H1 (cell line): ENCODE results near the gene VIPR2. TPM values are rescaled to one million over a fixed set of nuclear protein-coding genes. Genes with fewer than 3 reads are reported as not detected.
A peak's percentile ranks its signal among the peaks of the same experiment; 100 is the strongest.

Experiments used
- CTCF ChIA-PET: fragments of 300-600 bp; sonication (Branson Sonifier 250); formaldehyde crosslinking; loops from one replicate; lab custom pipeline; 2021; ENCODE audit not compliant: partially characterized antibody; lab: Charles Lee
- POLR2A ChIA-PET: fragments of 300-600 bp; sonication (Branson Sonifier 250); formaldehyde crosslinking; loops from one replicate; lab custom pipeline; 2021; ENCODE audit warnings: inconsistent platforms; ENCODE audit not compliant: partially characterized antibody; lab: Charles Lee
- DNase-seq, 2 experiments: peaks; one replicate each; pipeline versions ENCODE4 v3.0.0 to v3.0.0-alpha.2; 2010 to 2022; ENCODE audit warnings: low spot score in 2 of 2, low read depth in 1 of 2, mixed read lengths in 1 of 2
- FAIRE-seq: peaks from 2 replicates; lab custom pipeline; 2011; peaks lifted over from hg19 to GRCh38; lab: Jason Lieb, UNC
- H2AFZ ChIP-seq: 2 replicates; pipeline ENCODE4 v1.8.1; 2012; ENCODE audit warnings: low read length, inconsistent platforms
- H2AK5ac ChIP-seq: 2 replicates; pipeline ENCODE4 v1.6.1; 2013; ENCODE audit warnings: low read depth, low read length
- H2BK120ac ChIP-seq: replicated peaks from 2 replicates; pipeline ENCODE3; 2013; ENCODE audit warnings: low read depth, low read length, inconsistent platforms
- H2BK12ac ChIP-seq: 2 replicates; pipeline ENCODE4 v1.6.1; 2013; ENCODE audit warnings: low read depth, low read length
- H2BK15ac ChIP-seq: 2 replicates; pipeline ENCODE4 v1.6.1; 2013; ENCODE audit warnings: low read length
- H2BK20ac ChIP-seq: 2 replicates; pipeline ENCODE4 v1.6.1; 2013; ENCODE audit warnings: low read length
- H2BK5ac ChIP-seq: 2 replicates; pipeline ENCODE4 v1.6.1; 2013; ENCODE audit warnings: low read depth, low read length
- H3K14ac ChIP-seq: 2 replicates; pipeline ENCODE4 v1.6.1; 2013; ENCODE audit warnings: inconsistent platforms; ENCODE audit not compliant: insufficient read length
- H3K18ac ChIP-seq: 2 replicates; pipeline ENCODE4 v1.6.1; 2013; ENCODE audit warnings: low read length; ENCODE audit errors: extremely low read depth
- H3K23ac ChIP-seq: 2 replicates; pipeline ENCODE4 v1.6.1; 2013; ENCODE audit warnings: inconsistent platforms; ENCODE audit not compliant: insufficient read length
- H3K23me2 ChIP-seq: 2 replicates; pipeline ENCODE4 v1.6.1; 2013; ENCODE audit warnings: low read depth, low read length
- H3K27ac ChIP-seq: 2 replicates; pipeline ENCODE4 v1.6.1; 2011; ENCODE audit warnings: low read depth, low read length, inconsistent platforms
- H3K27me3 ChIP-seq, 4 experiments: replicated peaks in 1 of 4; 1 replicate in 1 of 4; 2 replicates in 3 of 4; pipeline versions ENCODE4 v1.6.1 to v1.8.1; 2011 to 2013; ENCODE audit warnings: low read length in 3 of 4, mild to moderate bottlenecking in 3 of 4, inconsistent platforms in 2 of 4, mixed read lengths in 2 of 4, moderate library complexity in 1 of 4; ENCODE audit not compliant: control insufficient read depth in 3 of 4, insufficient read depth in 3 of 4; ENCODE audit errors: extremely low read depth in 1 of 4
- H3K36me3 ChIP-seq, 4 experiments: 2 replicates each; pipeline versions ENCODE4 v1.6.1 to v1.8.1; 2011 to 2013; ENCODE audit warnings: mild to moderate bottlenecking in 4 of 4, low read length in 3 of 4, moderate library complexity in 2 of 4, control low read depth in 1 of 4, inconsistent platforms in 1 of 4; ENCODE audit not compliant: insufficient read depth in 4 of 4, control insufficient read depth in 2 of 4
- H3K4ac ChIP-seq: replicated peaks from 2 replicates; pipeline ENCODE3; 2013; ENCODE audit warnings: low read length, low read depth, mixed read lengths, inconsistent platforms; ENCODE audit not compliant: insufficient read length
- H3K4me1 ChIP-seq, 4 experiments: replicated peaks in 1 of 4; 1 replicate in 1 of 4; 2 replicates in 3 of 4; pipeline versions ENCODE4 v1.6.1 to v1.8.1; 2011 to 2013; ENCODE audit warnings: low read length in 3 of 4, inconsistent platforms in 2 of 4, mixed read lengths in 1 of 4; ENCODE audit not compliant: insufficient read depth in 4 of 4, control insufficient read depth in 3 of 4
- H3K4me2 ChIP-seq, 2 experiments: 2 replicates each; pipeline versions ENCODE4 v1.6.1 to v1.8.1; 2011 to 2013; ENCODE audit warnings: low read depth in 2 of 2, low read length in 2 of 2, control low read depth in 1 of 2, inconsistent platforms in 1 of 2, mild to moderate bottlenecking in 1 of 2; ENCODE audit not compliant: insufficient read depth in 1 of 2
- H3K4me3 ChIP-seq, 4 experiments: fragments of 200-600, 300-600 bp in 1 of 4; sonication (generic), shearing (Covaris generic), sonication (Bioruptor Twin) in 1 of 4; 2 replicates each; pipeline versions ENCODE4 v1.5.1 to v1.8.1; 2011 to 2016; ENCODE audit warnings: low read length in 4 of 4, low read depth in 3 of 4, control low read depth in 2 of 4, inconsistent platforms in 2 of 4, mild to moderate bottlenecking in 2 of 4, mixed read lengths in 1 of 4, moderate library complexity in 1 of 4; ENCODE audit not compliant: insufficient read depth in 2 of 4; ENCODE audit errors: extremely low read depth in 1 of 4
- H3K56ac ChIP-seq: replicated peaks from 2 replicates; pipeline ENCODE3; 2013; ENCODE audit warnings: low read depth, mild to moderate bottlenecking, mixed read lengths, low read length, inconsistent platforms; ENCODE audit not compliant: insufficient read length
- H3K79me1 ChIP-seq: 2 replicates; pipeline ENCODE4 v1.6.1; 2013; ENCODE audit warnings: low read depth, low read length, control low read depth
- H3K79me2 ChIP-seq, 2 experiments: 2 replicates each; pipeline versions ENCODE4 v1.6.1 to v1.8.1; 2012 to 2013; ENCODE audit warnings: low read length in 2 of 2, mild to moderate bottlenecking in 2 of 2, inconsistent platforms in 1 of 2; ENCODE audit not compliant: insufficient read depth in 2 of 2, control insufficient read depth in 1 of 2
- H3K9ac ChIP-seq, 4 experiments: replicated peaks in 1 of 4; 1 replicate in 1 of 4; 2 replicates in 3 of 4; pipeline versions ENCODE4 v1.6.1 to v1.8.1; 2011 to 2013; ENCODE audit warnings: low read depth in 3 of 4, low read length in 3 of 4, control low read depth in 2 of 4, mild to moderate bottlenecking in 2 of 4, moderate library complexity in 2 of 4, inconsistent platforms in 1 of 4; ENCODE audit errors: extremely low read depth in 1 of 4
- H3K9me3 ChIP-seq, 2 experiments: 2 replicates each; pipeline versions ENCODE4 v1.6.1 to v1.8.1; 2012 to 2013; ENCODE audit warnings: mild to moderate bottlenecking in 2 of 2, moderate library complexity in 2 of 2, control low read depth in 1 of 2, inconsistent platforms in 1 of 2, low read depth in 1 of 2, low read length in 1 of 2, mixed read lengths in 1 of 2; ENCODE audit not compliant: insufficient read depth in 2 of 2
- H4K20me1 ChIP-seq, 2 experiments: replicated peaks in 1 of 2; 2 replicates each; pipeline versions ENCODE3 to v1.8.1; 2011 to 2013; ENCODE audit warnings: inconsistent platforms in 2 of 2, low read length in 2 of 2, mild to moderate bottlenecking in 1 of 2; ENCODE audit not compliant: insufficient read depth in 2 of 2, control insufficient read depth in 1 of 2
- H4K5ac ChIP-seq: 2 replicates; pipeline ENCODE4 v1.6.1; 2013; ENCODE audit warnings: low read length, low read depth, mixed read lengths, inconsistent platforms; ENCODE audit not compliant: insufficient read length
- H4K8ac ChIP-seq: 2 replicates; pipeline ENCODE4 v1.8.0; 2013; ENCODE audit warnings: mild to moderate bottlenecking, moderate library complexity, low read length, inconsistent platforms; ENCODE audit not compliant: insufficient read depth; ENCODE audit errors: extremely low read depth
- H4K91ac ChIP-seq: replicated peaks from 2 replicates; pipeline ENCODE3; 2013; ENCODE audit warnings: low read length, mixed read lengths, inconsistent platforms; ENCODE audit not compliant: insufficient read length
- CEBPB ChIP-seq: IDR thresholded peaks from 2 replicates; pipeline ENCODE4 v1.6.1; 2012; ENCODE audit warnings: low read depth, low read length
- EGR1 ChIP-seq: IDR thresholded peaks from 2 replicates; pipeline ENCODE4 v1.6.1; 2011; ENCODE audit warnings: low read depth, low read length, borderline replicate concordance
- GABPA ChIP-seq: IDR thresholded peaks from 2 replicates; pipeline ENCODE4 v1.6.1; 2011; ENCODE audit warnings: mild to moderate bottlenecking, low read length, moderate library complexity, borderline replicate concordance; ENCODE audit not compliant: insufficient read depth
- SAP30 ChIP-seq: fragments of 300-600 bp; sonication (generic); IDR thresholded peaks from 2 replicates; pipeline ENCODE4 v1.7.1; 2012; ENCODE audit warnings: low read length, moderate library complexity, mild to moderate bottlenecking, inconsistent platforms; ENCODE audit not compliant: insufficient read depth, insufficient replicate concordance
- TAF7 ChIP-seq: optimal IDR thresholded peaks from 2 replicates; pipeline ENCODE3; 2011; ENCODE audit warnings: low read depth, mild to moderate bottlenecking, inconsistent platforms, low read length, moderate library complexity, borderline replicate concordance
- TBP ChIP-seq: IDR thresholded peaks from 2 replicates; pipeline ENCODE4 v1.6.1; 2011; ENCODE audit warnings: low read depth, low read length, improper control_type of control experiment
- TCF12 ChIP-seq: IDR thresholded peaks from 2 replicates; pipeline ENCODE4 v1.6.1; 2011; ENCODE audit warnings: low read depth, mild to moderate bottlenecking, low read length
- TEAD4 ChIP-seq: IDR thresholded peaks from 2 replicates; pipeline ENCODE4 v1.6.1; 2012; ENCODE audit warnings: low read depth, low read length, inconsistent platforms, mixed read lengths
- YY1 ChIP-seq: IDR thresholded peaks from 2 replicates; pipeline ENCODE4 v1.6.1; 2011; ENCODE audit warnings: low read depth, mild to moderate bottlenecking, low read length
- WGBS, 2 experiments: shearing (Covaris generic) in 1 of 2; methylation state at CpG; one replicate each; pipeline versions ENCODE4 v1.1.6 to v1.1.7; 2013 to 2015; ENCODE audit warnings: low lambda C conversion rate in 2 of 2, mixed read lengths in 2 of 2, inconsistent platforms in 1 of 2, low coverage in 1 of 2, missing lambda C conversion rate in 1 of 2; ENCODE audit not compliant: insufficient replicate concordance in 2 of 2, insufficient coverage in 1 of 2, insufficient read length in 1 of 2; ENCODE audit errors: extremely low coverage in 1 of 2, missing lambda C conversion rate in 1 of 2; 5-methylcytosine and 5-hydroxymethylcytosine counted together
- polyA plus RNA-seq, 7 experiments: library from polyadenylated mRNA; depleted of rRNA in 3 of 7; stranded (reverse) in 5 of 7; unstranded in 2 of 7; fragments of >200 nt in 5 of 7; fragments of 200-250 nt in 2 of 7; gene quantifications; 1 replicate in 5 of 7; 2 replicates in 1 of 7; 4 replicates in 1 of 7; pipeline versions ENCODE4 v1.2.1 to v1.2.3, GENCODE V29; 2011 to 2013; ENCODE audit warnings: missing spikeins in 2 of 7, mixed read lengths in 2 of 7
- total RNA-seq: library from RNA; stranded (reverse); fragmentation: NEBNext Ultra II Directional; extraction: Animal tissue kit (Norgen Biotek cat#: 25700); gene quantifications from 2 replicates; pipeline ENCODE4 v1.2.1, GENCODE V29; 2021
- TF ChIP-seq, protein P1 (sequence below): IDR thresholded peaks from 2 replicates; pipeline ENCODE4 v1.6.1; 2012; ENCODE audit warnings: inconsistent platforms
- TF ChIP-seq, protein P2 (sequence below): IDR thresholded peaks from 2 replicates; pipeline ENCODE4 v1.6.1; 2011; ENCODE audit warnings: low read depth, mild to moderate bottlenecking, low read length; ENCODE audit not compliant: insufficient read depth

VIPR2 gene
- total and polyA plus RNA-seq, 2 of the 8 experiments (the other 6 are each of a cell fraction or from before 2014, with no cell fraction given): 2.4 to 6.3 TPM

DNA sequence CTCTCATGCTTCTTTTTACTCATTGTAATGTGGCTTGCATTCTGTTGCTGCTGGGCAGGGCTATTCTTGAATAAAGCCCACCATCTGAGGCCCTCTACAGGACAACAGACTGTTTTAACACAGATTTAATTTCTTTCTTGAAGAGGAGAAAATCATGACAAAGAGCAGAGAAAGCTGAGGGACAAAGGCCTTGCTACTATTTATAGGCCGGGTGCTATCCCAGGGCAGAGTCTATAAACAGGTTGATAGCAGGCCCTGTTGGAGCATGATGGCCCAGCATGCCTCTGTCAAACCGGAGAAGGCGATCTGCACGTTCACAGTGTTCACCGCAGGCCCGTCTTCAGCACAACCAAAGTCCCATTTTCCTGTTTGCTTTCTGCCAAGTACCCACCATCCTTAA, 3.0 kb downstream of the VIPR2 start:
- Histone ChIP-seq H4K5ac (no peak overlapping the region), H3K23ac (no peak overlapping the region), H2BK15ac (no peak overlapping the region), H4K8ac (no peak overlapping the region), H3K4ac (no peak overlapping the region), H4K20me1 (no peaks in the 10 kb centered on the region), H3K4me2 (peak overlapping the region; percentile 34 to 93; a peak in 3 of 4 replicates), H3K27ac (no peak overlapping the region), H3K27me3 (peaks cover 13 to 33% (median 24%) of the 10 kb centered on the region in 4 experiments), H2AK5ac (no peak overlapping the region), H3K79me2 (no peaks in the 10 kb centered on the region), H3K56ac (no peak overlapping the region), H2AFZ (no peak overlapping the region), H3K36me3 (peaks cover 0 to 17% (median 1%) of the 10 kb centered on the region in 4 experiments; a peak in 4 of 8 replicates), H3K9me3 (peaks cover 0 to 3% of the 10 kb centered on the region in 2 experiments; a peak in 1 of 4 replicates), H3K18ac (no peak overlapping the region), H3K9ac (no peak overlapping the region), H3K79me1 (no peaks in the 10 kb centered on the region), H4K91ac (no peak overlapping the region), H3K4me3 (peak overlapping the region in 2 of 4 experiments; percentile 5 to 79; a peak in 3 of 8 replicates), H3K14ac (no peak overlapping the region), H2BK120ac (no peak overlapping the region), H2BK12ac (no peak overlapping the region), H2BK20ac (0 out of 2 replicates have a peak overlapping the region, but pooled peaks have one; percentile 93), H3K4me1 (peaks cover 10 to 31% (median 23%) of the 10 kb centered on the region in 4 experiments), H2BK5ac (no peak overlapping the region), H3K23me2 (peaks cover 9% of the 10 kb centered on the region; the same call in 1 of the 2 replicates)
- FAIRE-seq: peak; percentile 24
- POLR2A ChIA-PET: interaction anchor here (1.2 to 1.3 kb wide), 2 partner anchors 26 to 111 kb away, joined by 3 to 4 read pairs; no protein-coding TSS in a partner anchor
- DNase-seq: no peak
- 14% methylated on average over 6 of the region's 6 CpGs; no CpG with 5 or more reads in 1 of the 2 experiments for WGBS, 2 experiments
- CTCF ChIA-PET: interaction anchor here (0.7 to 1.5 kb wide), 3 partner anchors 19 to 51 kb away, joined by 3 to 5 read pairs (median 3); no protein-coding TSS in a partner anchor
- no peak for TF ChIP-seq SAP30
- no peak for TF ChIP-seq TEAD4
- TF ChIP-seq TAF7: no peak
- no peak for TF ChIP-seq TBP
- TF ChIP-seq, protein P1, sequence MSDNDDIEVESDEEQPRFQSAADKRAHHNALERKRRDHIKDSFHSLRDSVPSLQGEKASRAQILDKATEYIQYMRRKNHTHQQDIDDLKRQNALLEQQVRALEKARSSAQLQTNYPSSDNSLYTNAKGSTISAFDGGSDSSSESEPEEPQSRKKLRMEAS: peak; percentile 42; the same call in 1 of the 2 replicates
- TF ChIP-seq GABPA: no peak
- TF ChIP-seq YY1: no peak
- TF ChIP-seq EGR1: no peak
- no peak for TF ChIP-seq TCF12
- no peak for TF ChIP-seq CEBPB
- TF ChIP-seq, protein P2, sequence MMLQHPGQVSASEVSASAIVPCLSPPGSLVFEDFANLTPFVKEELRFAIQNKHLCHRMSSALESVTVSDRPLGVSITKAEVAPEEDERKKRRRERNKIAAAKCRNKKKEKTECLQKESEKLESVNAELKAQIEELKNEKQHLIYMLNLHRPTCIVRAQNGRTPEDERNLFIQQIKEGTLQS: no peak
